Keratinocyte (primary cell): ENCODE data around the gene NAIF1. TPM values are rescaled to one million over a fixed set of nuclear protein-coding genes. Genes with fewer than 3 reads are reported as not detected.

Experiments
- DNase-seq: peaks from one replicate; pipeline ENCODE4 v3.0.0-alpha.2; 2011; ENCODE audit warnings: low read depth, missing footprints, low spot score
- FAIRE-seq: peaks from 2 replicates; lab custom pipeline; 2011; peaks lifted over from hg19 to GRCh38; lab: Jason Lieb, UNC
- H2AFZ ChIP-seq: 2 replicates; pipeline ENCODE4 v1.6.0; 2012; ENCODE audit warnings: low read length, control low read depth, inconsistent platforms; ENCODE audit not compliant: control insufficient read depth
- H3K27ac ChIP-seq: 2 replicates; pipeline ENCODE4 v1.5.1; 2011; ENCODE audit warnings: low read length; ENCODE audit not compliant: control insufficient read depth, insufficient read depth
- H3K27me3 ChIP-seq: 3 replicates; pipeline ENCODE4 v1.6.0; 2011; ENCODE audit warnings: low read length; ENCODE audit not compliant: control insufficient read depth, insufficient read depth; ENCODE audit errors: extremely low read depth
- H3K36me3 ChIP-seq, 2 experiments: 2 replicates in 1 of 2; 3 replicates in 1 of 2; pipeline ENCODE4 v1.5.1; 2011; ENCODE audit warnings: low read length in 2 of 2, mild to moderate bottlenecking in 1 of 2; ENCODE audit not compliant: control insufficient read depth in 2 of 2, insufficient read depth in 2 of 2; ENCODE audit errors: extremely low read depth in 1 of 2
- H3K4me1 ChIP-seq: 3 replicates; pipeline ENCODE4 v1.5.1; 2011; ENCODE audit warnings: low read length; ENCODE audit not compliant: control insufficient read depth, insufficient read depth; ENCODE audit errors: extremely low read depth
- H3K4me2 ChIP-seq: 3 replicates; pipeline ENCODE4 v1.6.0; 2011; ENCODE audit warnings: low read depth, low read length; ENCODE audit not compliant: control insufficient read depth, insufficient read depth; ENCODE audit errors: extremely low read depth
- H3K4me3 ChIP-seq, 3 experiments: fragments of 200-600 bp in 1 of 3; sonication (generic) in 1 of 3; 2 replicates in 2 of 3; 3 replicates in 1 of 3; pipeline ENCODE4 v1.5.1; 2011 to 2016; ENCODE audit warnings: low read length in 3 of 3, mild to moderate bottlenecking in 3 of 3, control low read depth in 2 of 3, inconsistent platforms in 1 of 3, low read depth in 1 of 3, mixed read lengths in 1 of 3, mixed run types in 1 of 3, moderate library complexity in 1 of 3; ENCODE audit not compliant: control insufficient read depth in 2 of 3, insufficient read depth in 2 of 3; ENCODE audit errors: extremely low read depth in 1 of 3
- H3K79me2 ChIP-seq: 2 replicates; pipeline ENCODE4 v1.6.0; 2012; ENCODE audit warnings: low read length; ENCODE audit not compliant: control insufficient read depth, insufficient read depth
- H3K9ac ChIP-seq: 3 replicates; pipeline ENCODE4 v1.6.0; 2011; ENCODE audit warnings: low read length; ENCODE audit not compliant: control insufficient read depth, insufficient read depth; ENCODE audit errors: extremely low read depth
- H3K9me1 ChIP-seq: 3 replicates; pipeline ENCODE4 v1.6.0; 2011; ENCODE audit warnings: low read length; ENCODE audit not compliant: control insufficient read depth, insufficient read depth; ENCODE audit errors: extremely low read depth
- H3K9me3 ChIP-seq: 2 replicates; pipeline ENCODE4 v1.5.1; 2012; ENCODE audit warnings: low read depth, low read length; ENCODE audit not compliant: control insufficient read depth
- H4K20me1 ChIP-seq: 3 replicates; pipeline ENCODE4 v1.6.0; 2011; ENCODE audit warnings: low read length; ENCODE audit not compliant: control insufficient read depth, insufficient read depth; ENCODE audit errors: extremely low read depth
- CTCF ChIP-seq, 3 experiments: IDR thresholded peaks in 1 of 3; conservative IDR thresholded peaks in 1 of 3; optimal IDR thresholded peaks in 1 of 3; 2 replicates in 2 of 3; 3 replicates in 1 of 3; pipeline versions ENCODE3 to v1.5.1; 2011; ENCODE audit warnings: low read length in 3 of 3, mild to moderate bottlenecking in 3 of 3, moderate library complexity in 2 of 3, control low read depth in 1 of 3, inconsistent platforms in 1 of 3; ENCODE audit not compliant: insufficient read depth in 2 of 3; ENCODE audit errors: extremely low read depth in 1 of 3
- EZH2 ChIP-seq: IDR thresholded peaks from one replicate; pipeline ENCODE4 v1.6.1; 2012; ENCODE audit warnings: inconsistent platforms, mild to moderate bottlenecking, low read length, moderate library complexity
- dilution Hi-C: fragments of 300-500 bp; cut with MboI; formaldehyde crosslinking; loops from one replicate; pipeline ENCODE4 v1.7.0; 2020; ENCODE audit warnings: low sequenced_read_pairs; ENCODE audit not compliant: extremely low pct_ligation_motif_present
- polyA plus RNA-seq, 5 experiments: library from polyadenylated mRNA; depleted of rRNA in 3 of 5; stranded (reverse) in 3 of 5; stranded (forward) in 1 of 5; unstranded in 1 of 5; fragments of >200 nt; gene quantifications; 1 replicate in 1 of 5; 2 replicates in 3 of 5; 3 replicates in 1 of 5; pipeline versions ENCODE4 v1.2.1 to v1.2.3, GENCODE V29; 2011 to 2012; ENCODE audit warnings: missing spikeins in 2 of 5, low read depth in 1 of 5, low replicate concordance in 1 of 5

Gene NAIF1
- polyA plus RNA-seq, 1 donor (not counting 4 experiments of a cell fraction or from before 2014, with no cell fraction given) = 6.3 TPM

GRCh38 chr9:128048663-128049062 is 18.5 kb downstream of the NAIF1 start:
- peaks cover 23% of the 10 kb centered on the region for H3K4me1 ChIP-seq
- dilution Hi-C loops = no loop called here
- H3K36me3 ChIP-seq = no peaks in the 10 kb centered on the region
- FAIRE-seq = no peak
- H3K9me1 ChIP-seq = no peaks in the 10 kb centered on the region
- H3K79me2 ChIP-seq = no peaks in the 10 kb centered on the region
- H3K4me3 ChIP-seq = no peak overlapping the region
- H4K20me1 ChIP-seq = no peaks in the 10 kb centered on the region
- TF ChIP-seq CTCF (optimal IDR thresholded peaks at IDR 0.05 in 1 of 3, IDR thresholded peaks at IDR 0.05 in 1 of 3, conservative IDR thresholded peaks at IDR 0.05 in 1 of 3; ENCODE audit: extremely low read depth in 1 of 3, insufficient read depth in 2 of 3, low read length in 3 of 3) = no peak
- no peak for TF ChIP-seq EZH2
- no peak overlapping the region for H3K4me2 ChIP-seq
- no peak for DNase-seq
- H3K9ac ChIP-seq = no peak overlapping the region
- H3K27me3 ChIP-seq = no peaks in the 10 kb centered on the region
- H2AFZ ChIP-seq = no peak overlapping the region
- no peaks in the 10 kb centered on the region for H3K9me3 ChIP-seq
- no peak overlapping the region for H3K27ac ChIP-seq

GRCh38 chr9:128047231-128047630 is 19.9 kb downstream of the NAIF1 start:
- TF ChIP-seq CTCF (optimal IDR thresholded peaks at IDR 0.05 in 1 of 3, IDR thresholded peaks at IDR 0.05 in 1 of 3, conservative IDR thresholded peaks at IDR 0.05 in 1 of 3; ENCODE audit: extremely low read depth in 1 of 3, insufficient read depth in 2 of 3, low read length in 3 of 3) (no peak), EZH2 (no peak)
- Histone ChIP-seq H3K27me3 (no peaks in the 10 kb centered on the region), H3K4me2 (no peak overlapping the region), H3K9me3 (no peaks in the 10 kb centered on the region), H3K27ac (no peak overlapping the region), H3K4me1 (peaks cover 20% of the 10 kb centered on the region), H3K9ac (no peak overlapping the region), H3K4me3 (no peak overlapping the region), H4K20me1 (no peaks in the 10 kb centered on the region), H2AFZ (no peak overlapping the region), H3K79me2 (no peaks in the 10 kb centered on the region), H3K9me1 (no peaks in the 10 kb centered on the region), H3K36me3 (no peaks in the 10 kb centered on the region)
- no peak for FAIRE-seq
- dilution Hi-C loops = no loop called here
- no peak for DNase-seq
